Measurements from ENCODE around the gene CLTB. TPM values are rescaled to one million over a fixed set of nuclear protein-coding genes. Genes with fewer than 3 reads are reported as not detected.

Gene CLTB
- total and polyA plus RNA-seq, 3 donors from 2014 or later = 60.8 to 107 (median 103) TPM

- H3K36me3 ChIP-seq (ENCODE audit: low read depth, missing control alignments) = no peaks in the 10 kb centered on the region
- H3K27ac ChIP-seq = no peak overlapping the region
- H3K4me1 ChIP-seq = peaks cover under 1% of the 10 kb centered on the region
- H3K9me3 ChIP-seq = no peaks in the 10 kb centered on the region
- intact Hi-C loops (cut with DNase I; ENCODE audit: low total_unique reads) = no loop called here
- DNase-seq = no peak
- H3K4me3 ChIP-seq = no peak overlapping the region
- 87 to 100% methylated on average over 3 of the region's 3 CpGs for WGBS, 2 donors
- H3K27me3 ChIP-seq = no peaks in the 10 kb centered on the region
- TF ChIP-seq POLR2A (IDR thresholded peaks at IDR 0.05) = no peak
- no peak for TF ChIP-seq CTCF (IDR thresholded peaks at IDR 0.05)
Measured at GRCh38 chr5:176381979-176382378, 34.4 kb downstream of the CLTB start.

GRCh38 chr5:176381423-176381822, 34.9 kb downstream of the CLTB start:
- Histone ChIP-seq H3K4me1 (no peaks in the 10 kb centered on the region), H3K36me3 (ENCODE audit: low read depth, missing control alignments) (no peaks in the 10 kb centered on the region), H3K9me3 (no peaks in the 10 kb centered on the region), H3K27ac (no peak overlapping the region), H3K4me3 (no peak overlapping the region), H3K27me3 (no peaks in the 10 kb centered on the region)
- intact Hi-C loops (cut with DNase I; ENCODE audit: low total_unique reads) = no loop called here
- 86 to 92% methylated on average over 3 of the region's 3 CpGs for WGBS, 2 donors
- no peak for TF ChIP-seq CTCF (IDR thresholded peaks at IDR 0.05)
- no peak for TF ChIP-seq POLR2A (IDR thresholded peaks at IDR 0.05)
- DNase-seq = no peak

DNA sequence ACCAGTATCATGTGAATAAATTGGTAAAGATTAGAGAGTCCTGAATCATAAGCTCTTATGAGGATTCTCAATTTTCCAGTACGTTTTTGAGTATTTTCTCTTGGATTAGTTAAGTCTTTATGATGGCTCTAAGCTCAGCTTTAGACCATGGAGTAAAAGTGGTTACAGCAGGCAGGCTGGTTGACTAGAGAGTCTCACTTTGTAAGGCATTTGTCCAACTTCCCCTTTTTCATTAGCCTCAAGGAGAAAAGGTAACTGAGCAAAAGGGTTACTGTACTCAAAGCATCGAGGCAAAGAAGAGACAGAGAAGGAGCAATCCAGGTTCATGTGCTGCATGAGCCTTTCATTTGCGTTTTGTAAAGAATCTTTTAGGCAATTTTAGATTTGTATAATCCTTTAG, 36.5 kb downstream of the CLTB start:
- intact Hi-C loops (cut with DNase I; ENCODE audit: low total_unique reads) = no loop called here
- DNase-seq = no peak
- Histone ChIP-seq H3K27me3 (no peaks in the 10 kb centered on the region), H3K36me3 (ENCODE audit: low read depth, missing control alignments) (no peaks in the 10 kb centered on the region), H3K27ac (no peak overlapping the region), H3K9me3 (no peaks in the 10 kb centered on the region), H3K4me1 (no peaks in the 10 kb centered on the region), H3K4me3 (no peak overlapping the region)
- WGBS, 2 donors = 88 to 89% methylated on average over 3 of the region's 3 CpGs
- TF ChIP-seq CTCF (IDR thresholded peaks at IDR 0.05) = no peak
- TF ChIP-seq POLR2A (IDR thresholded peaks at IDR 0.05) = no peak

DNA sequence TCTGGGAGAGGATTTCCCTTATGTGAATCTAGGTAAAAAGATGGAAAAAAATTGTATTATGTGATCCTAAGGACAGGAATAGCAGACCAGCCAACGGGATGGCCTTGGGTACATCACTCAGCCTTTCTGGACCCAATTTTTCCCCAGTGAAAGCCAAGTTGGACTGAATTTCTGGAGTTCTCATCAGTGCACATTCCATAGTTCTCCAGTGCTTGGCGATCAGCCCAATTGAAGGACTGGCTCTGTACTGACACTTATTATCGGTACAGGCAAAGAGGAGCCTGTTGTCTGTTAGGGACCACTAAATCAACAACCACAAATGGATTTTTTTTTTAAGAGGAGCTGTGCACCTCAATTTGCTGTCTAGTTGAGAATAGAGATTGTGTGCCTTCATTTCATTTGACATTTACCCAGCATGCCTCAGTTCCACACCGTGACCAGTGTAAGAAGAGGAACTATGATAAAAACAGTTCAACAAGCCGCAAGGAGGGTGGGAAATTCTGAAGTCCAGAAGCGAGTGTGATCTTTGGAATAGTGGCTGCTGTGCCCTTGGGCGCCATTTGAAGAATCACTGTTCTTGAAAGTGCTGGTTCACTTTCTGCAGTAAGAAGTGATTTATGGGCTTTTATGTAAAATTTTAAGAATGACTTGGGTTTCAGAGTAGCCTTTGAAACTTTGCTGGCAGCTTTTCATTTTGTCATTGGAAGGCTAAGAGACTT, 43.1 kb downstream of the CLTB start:
- Histone ChIP-seq H3K27ac (peak overlapping the region in 1 of 2 donors; percentile 38), H3K4me3 (no peak overlapping the region), H3K9me3 (no peaks in the 10 kb centered on the region), H3K36me3 (ENCODE audit: low read depth, missing control alignments) (no peaks in the 10 kb centered on the region), H3K27me3 (no peaks in the 10 kb centered on the region), H3K4me1 (peaks cover 19% of the 10 kb centered on the region)
- intact Hi-C loops (cut with DNase I; ENCODE audit: low total_unique reads) = no loop called here
- no peak for TF ChIP-seq CTCF (IDR thresholded peaks at IDR 0.05)
- TF ChIP-seq POLR2A (IDR thresholded peaks at IDR 0.05) = no peak
- 64 to 65% methylated on average over 7 of the region's 7 CpGs for WGBS, 2 donors
- DNase-seq = peak; percentile 75

Measured in testis (tissue), 3 donors.